GM12878 (cell line): ENCODE data around the gene SHISA6.

Experiments
- CEBPB ChIP-seq, 2 experiments: fragments of 150-350 bp in 1 of 2; IDR thresholded peaks; 2 replicates each; pipeline ENCODE4 v1.6.1; 2012 to 2014; ENCODE audit warnings: low read depth in 2 of 2, low read length in 2 of 2, borderline replicate concordance in 1 of 2, inconsistent platforms in 1 of 2
- CTCF ChIP-seq, 3 experiments: IDR thresholded peaks in 2 of 3; conservative IDR thresholded peaks in 1 of 3; 2 replicates each; pipeline ENCODE4 v1.5.1; 2011; ENCODE audit warnings: low read depth in 3 of 3, low read length in 3 of 3, mild to moderate bottlenecking in 3 of 3, control low read depth in 2 of 3, moderate library complexity in 2 of 3, inconsistent platforms in 1 of 3, mixed read lengths in 1 of 3; ENCODE audit not compliant: control insufficient read depth in 2 of 3, insufficient read depth in 1 of 3; ENCODE audit errors: extremely low read depth in 1 of 3
- EP300 ChIP-seq, 2 experiments: fragments of 150-350 bp in 1 of 2; IDR thresholded peaks; 2 replicates each; pipeline ENCODE4 v1.6.1; 2011 to 2012; ENCODE audit warnings: low read depth in 2 of 2, low read length in 2 of 2, borderline replicate concordance in 1 of 2, improper control_type of control experiment in 1 of 2, inconsistent platforms in 1 of 2; ENCODE audit not compliant: control insufficient read depth in 1 of 2

GRCh38 chr17:11553135-11553534 is 312.1 kb downstream of the SHISA6 start:
- TF ChIP-seq CEBPB (IDR thresholded peaks at IDR 0.05; ENCODE audit: borderline replicate concordance in 1 of 2, low read depth in 2 of 2, low read length in 2 of 2), result no peak
- TF ChIP-seq EP300 (IDR thresholded peaks at IDR 0.05; ENCODE audit: borderline replicate concordance in 1 of 2, control insufficient read depth in 1 of 2, low read depth in 2 of 2, low read length in 2 of 2), result no peak
- no peak for TF ChIP-seq CTCF (IDR thresholded peaks at IDR 0.05 in 2 of 3, conservative IDR thresholded peaks at IDR 0.05 in 1 of 3; ENCODE audit: control insufficient read depth in 2 of 3, extremely low read depth in 1 of 3, insufficient read depth in 1 of 3, low read depth in 3 of 3, low read length in 3 of 3)
